NCI-H2029 (cell line): Measurements from ENCODE around the gene MAB21L2.
"Not testable (repeated sequence)": the region's sequence is repeated elsewhere in the genome, so short reads cannot be mapped to it uniquely, and the experiment has no call there.

Experiments
- DNase-seq: peaks from one replicate; lab custom pipeline; 2025; lab: John Stamatoyannopoulos, UW

MAB21L2 gene

DNA sequence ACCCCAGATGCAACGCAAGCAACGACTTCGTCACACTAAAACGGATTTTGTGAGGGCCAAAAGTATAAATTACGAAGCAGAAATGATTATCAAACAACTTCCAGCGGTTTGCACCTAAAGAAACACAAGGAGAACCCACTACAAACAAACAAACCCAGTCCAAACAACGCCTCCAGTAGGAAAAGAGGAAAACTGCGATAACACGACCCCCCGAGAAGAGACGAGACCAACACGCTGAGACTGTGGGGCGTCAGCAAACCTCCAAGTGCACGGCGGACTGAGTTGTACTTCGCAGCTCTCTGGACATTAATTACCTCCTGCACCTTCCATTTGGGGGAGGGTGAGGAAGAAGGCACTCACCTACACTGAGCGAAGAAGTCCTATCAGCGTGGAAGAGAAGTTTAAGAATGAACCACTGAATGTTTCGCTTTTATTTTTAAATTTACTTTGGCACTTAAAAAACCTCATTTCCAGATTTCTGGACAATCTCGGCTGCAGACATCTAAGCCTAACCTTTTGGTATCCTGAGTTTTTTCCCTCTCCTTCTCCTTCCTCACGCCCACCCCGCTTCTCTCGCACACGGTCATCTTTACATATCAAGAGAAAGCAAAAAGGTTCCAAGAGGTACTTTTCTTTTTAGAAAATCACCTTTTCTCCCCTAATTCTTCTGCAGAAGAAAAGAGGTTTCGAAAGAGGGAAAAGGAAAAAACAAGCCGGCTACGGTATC lies at the start of gene MAB21L2:
Gene MAB21L2 (plus strand): TSS at position 6 of the 727 bp plus-strand sequence. CDS start 879 bp downstream, outside the sequence.
- DNase-seq, result no peak

DNA sequence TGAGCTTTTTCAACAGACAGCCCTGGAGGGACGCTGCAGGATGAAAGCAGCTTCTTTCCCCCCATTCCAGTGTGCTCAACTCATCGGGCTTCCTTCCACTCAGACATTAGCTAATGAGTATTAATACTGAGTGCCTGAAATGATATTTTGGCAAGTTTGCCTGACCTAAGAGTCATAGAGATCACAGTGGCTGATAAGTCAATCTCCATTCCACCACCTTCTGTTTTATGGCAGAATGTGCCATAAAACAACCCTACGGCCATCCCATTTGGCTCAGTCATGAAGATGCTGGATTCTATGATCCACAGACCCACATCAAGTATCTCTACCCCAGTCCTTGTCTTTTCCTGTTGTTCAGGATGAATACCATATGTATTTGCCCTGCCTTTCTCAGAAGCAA lies 48.3 kb upstream of the MAB21L2 start:
- no peak for DNase-seq

DNA sequence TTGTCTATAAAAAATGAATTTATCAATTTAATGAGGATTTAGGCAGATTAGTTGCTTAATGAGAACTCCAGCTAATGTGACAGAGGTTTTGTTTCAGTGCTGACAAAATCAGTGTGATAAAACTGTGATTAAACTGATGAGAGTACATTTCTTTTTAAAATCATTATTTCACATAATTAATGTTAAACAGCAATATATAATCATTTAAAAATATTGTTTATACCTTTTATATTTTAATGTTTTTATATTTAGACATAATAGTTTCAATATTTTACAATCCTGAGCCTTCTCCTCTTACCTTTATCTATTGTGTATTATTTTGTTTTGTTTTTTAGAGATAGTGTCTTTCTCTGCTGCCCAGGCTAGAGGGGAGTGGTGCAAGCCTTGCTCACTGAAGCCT lies 47.1 kb upstream of the MAB21L2 start:
- no peak for DNase-seq

DNA sequence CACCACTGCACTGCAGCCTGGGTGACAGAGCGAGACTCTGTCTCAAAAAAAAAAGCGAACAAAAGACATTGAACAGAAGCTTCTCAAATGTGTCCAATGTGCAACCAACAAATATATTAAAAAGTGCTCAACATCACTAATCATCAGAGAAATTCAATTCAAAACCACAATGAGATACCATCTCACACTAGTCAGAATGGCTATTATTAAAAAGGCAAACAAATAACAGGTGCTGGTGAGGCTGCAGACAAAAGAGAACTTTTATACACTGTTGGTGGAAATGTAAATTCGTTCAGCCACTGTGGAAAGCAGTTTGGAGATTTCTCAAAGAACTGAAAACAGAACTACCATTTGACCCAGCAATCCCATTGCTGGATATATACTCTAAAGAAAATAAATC lies 44.0 kb upstream of the MAB21L2 start:
- DNase-seq, result not testable (repeated sequence)

GRCh38 chr4:150540536-150540935 lies 41.4 kb upstream of the MAB21L2 start:
- DNase-seq, result no peak

GRCh38 chr4:150540959-150541360 lies 41.0 kb upstream of the MAB21L2 start:
- DNase-seq, result no peak

DNA sequence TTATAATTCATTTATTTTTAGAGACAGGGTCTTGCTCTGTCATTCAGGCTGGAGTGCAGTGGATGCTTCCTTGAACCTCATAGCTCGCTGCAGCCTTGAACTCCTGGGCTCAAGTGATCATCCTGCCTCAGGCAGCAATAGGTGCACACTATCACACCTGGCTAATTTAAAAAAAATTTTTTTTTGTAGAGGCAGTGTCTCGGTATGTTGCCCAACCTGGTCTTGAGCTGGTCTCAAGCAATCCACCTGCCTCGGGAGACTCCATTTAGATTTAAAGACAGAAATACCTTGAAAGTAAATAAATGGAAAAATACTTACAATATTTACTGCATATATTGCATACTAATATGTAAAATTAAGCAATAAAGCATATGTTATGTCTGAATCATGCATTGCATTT lies 40.3 kb upstream of the MAB21L2 start:
- no peak for DNase-seq

GRCh38 chr4:150543042-150543441 lies 38.9 kb upstream of the MAB21L2 start:
- DNase-seq, result no peak

DNA sequence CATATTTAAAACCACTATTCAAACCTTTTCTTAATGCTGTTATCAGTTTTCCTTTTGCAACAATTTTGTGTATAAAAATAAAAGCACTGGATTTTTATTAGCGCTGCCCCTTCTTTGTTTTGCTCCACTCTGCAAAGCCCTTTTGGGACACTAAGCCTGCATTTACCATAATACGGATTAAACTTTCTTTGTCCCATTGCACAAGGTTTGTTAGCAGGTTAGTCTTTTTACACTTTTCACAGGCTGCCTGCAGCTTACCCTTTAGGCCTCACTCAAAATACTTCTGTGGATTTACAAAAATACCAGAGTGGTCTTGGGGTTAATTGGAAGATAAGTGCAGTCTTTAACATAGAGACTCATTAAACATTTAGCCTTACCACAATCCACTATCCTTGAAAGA lies 35.7 kb upstream of the MAB21L2 start:
- no peak for DNase-seq

DNA sequence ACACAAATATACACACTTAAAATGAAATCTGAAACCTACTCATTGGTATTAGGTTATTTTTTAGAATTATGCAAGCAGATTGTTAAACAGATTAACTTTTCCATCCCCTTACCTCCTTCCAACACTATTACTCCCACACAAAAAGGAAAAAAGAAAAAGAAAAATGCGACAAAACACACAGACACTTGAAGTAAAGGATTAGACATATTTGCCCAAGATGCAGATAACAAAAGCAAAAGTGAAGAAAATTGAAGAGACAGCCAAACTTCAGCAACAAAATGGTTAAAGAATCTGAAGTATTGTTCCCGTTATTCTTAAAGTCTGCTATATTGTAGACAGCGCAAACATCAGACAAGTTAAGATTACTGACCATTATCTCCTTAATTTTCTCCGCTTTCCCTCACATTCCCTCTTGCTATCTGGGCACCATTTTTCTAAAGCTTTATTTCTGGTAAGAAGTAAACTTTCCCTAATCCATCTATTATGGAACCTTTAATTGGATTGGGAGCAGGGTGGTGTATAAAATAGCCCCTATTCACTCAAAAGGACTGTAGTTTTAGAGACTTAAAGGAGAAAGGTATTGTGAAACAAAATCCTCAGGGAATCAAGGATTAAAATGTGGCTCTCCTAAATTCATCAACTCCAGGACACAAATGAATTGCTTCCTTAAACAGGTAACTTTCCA lies 34.7 kb upstream of the MAB21L2 start:
- DNase-seq, result no peak

DNA sequence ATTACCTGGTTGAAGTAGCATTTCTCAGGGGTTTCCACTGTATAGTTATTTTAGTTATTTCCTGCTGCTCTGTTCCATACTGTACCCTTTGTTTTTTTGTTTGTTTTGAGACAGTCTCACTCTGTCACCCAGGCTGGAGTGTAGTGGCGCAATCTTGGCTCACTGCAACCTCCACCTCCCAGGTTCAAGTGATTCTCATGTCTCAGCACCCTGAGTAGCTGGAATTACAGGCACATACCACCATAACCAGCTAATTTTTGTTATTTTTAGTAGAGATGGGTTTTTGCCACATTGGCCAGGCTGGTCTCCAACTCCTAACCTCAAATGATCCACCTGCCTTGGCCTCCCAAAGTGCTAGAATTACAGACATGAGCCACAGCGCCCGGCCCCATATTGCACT lies 24.1 kb upstream of the MAB21L2 start:
- DNase-seq, result not testable (repeated sequence)

DNA sequence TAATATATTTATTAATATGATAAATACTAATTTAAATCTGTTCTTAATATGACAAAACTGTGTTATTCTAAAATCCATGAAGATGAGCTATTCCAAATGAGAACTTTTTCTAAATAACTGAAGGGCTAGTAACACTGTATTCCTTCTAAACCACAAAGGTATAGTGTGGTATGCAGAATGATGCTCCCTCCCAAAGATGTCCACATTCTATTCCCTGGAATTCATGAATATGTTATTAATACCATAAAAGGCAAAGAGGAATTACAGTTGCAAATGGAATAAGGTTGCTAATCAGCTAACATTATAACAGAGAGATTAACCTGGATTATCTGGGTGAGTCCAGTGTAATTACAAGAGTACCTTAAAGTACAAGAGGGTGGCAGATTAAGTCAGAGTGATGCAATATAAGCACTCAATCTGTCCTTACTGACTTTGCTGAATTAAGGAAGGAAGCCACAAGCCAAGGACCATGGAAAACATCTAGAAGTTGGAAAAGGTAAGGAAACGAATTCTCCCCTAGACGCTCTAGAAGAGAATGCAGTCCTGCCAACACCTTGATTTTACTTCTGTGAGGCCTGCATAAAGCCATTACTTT lies 20.7 kb upstream of the MAB21L2 start:
- DNase-seq, result no peak

DNA sequence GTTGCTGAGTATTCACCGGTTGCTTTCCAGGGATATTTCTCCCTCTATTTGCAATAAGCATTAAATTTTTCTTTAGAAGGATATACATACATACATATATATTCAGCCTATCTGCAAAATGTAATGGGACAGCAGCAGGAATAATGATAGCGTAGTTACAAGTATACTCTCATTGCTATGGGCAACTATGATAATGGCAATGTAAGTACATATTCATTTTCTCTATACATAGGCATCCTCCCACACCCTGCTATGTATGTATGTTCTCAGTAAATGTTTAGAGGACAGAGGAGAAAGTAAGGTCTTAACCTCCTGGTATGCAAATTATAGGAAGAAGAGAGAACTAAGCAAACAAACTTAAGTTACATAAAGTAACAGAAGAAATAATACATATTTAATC lies 19.7 kb upstream of the MAB21L2 start:
- DNase-seq, result no peak

DNA sequence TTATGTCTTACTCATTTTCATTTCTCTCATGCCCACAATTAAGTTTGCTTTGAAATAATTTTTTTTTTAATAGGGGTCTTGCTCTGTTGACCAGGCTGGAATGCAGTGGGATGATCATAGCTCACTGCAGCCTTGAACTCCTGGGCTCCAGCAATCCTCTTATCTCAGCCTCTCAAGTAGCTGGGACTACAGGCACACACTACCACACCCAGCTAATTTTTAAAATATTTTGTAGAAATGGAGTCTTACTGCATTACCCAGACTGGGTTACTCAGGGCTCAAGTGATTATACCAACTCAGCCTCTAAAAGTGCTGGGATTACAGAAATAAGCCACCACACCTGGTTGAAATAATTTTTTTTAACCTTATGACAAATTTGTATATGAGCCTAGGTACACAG lies 19.2 kb upstream of the MAB21L2 start:
- DNase-seq, result no peak

GRCh38 chr4:150564967-150565366 lies 17.0 kb upstream of the MAB21L2 start:
- not testable (repeated sequence) for DNase-seq

DNA sequence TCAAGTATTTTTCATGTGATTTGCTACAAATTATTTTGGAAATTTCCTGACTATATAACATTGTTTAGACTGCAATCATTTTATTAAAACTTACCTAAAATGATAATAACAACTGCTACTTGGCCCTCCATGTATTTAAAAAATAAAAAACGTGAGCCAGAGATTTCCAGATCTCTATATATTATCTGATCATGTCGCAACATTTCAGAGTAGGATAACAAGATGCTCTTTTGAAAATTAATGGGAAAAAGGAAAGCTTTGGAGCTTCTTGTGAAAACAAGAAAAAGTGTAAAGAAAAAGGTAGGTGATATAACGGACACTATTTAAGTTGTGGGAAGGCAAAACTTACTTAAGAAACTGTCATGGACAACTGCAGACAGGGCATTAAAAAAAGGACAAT lies 14.9 kb upstream of the MAB21L2 start:
- no peak for DNase-seq

DNA sequence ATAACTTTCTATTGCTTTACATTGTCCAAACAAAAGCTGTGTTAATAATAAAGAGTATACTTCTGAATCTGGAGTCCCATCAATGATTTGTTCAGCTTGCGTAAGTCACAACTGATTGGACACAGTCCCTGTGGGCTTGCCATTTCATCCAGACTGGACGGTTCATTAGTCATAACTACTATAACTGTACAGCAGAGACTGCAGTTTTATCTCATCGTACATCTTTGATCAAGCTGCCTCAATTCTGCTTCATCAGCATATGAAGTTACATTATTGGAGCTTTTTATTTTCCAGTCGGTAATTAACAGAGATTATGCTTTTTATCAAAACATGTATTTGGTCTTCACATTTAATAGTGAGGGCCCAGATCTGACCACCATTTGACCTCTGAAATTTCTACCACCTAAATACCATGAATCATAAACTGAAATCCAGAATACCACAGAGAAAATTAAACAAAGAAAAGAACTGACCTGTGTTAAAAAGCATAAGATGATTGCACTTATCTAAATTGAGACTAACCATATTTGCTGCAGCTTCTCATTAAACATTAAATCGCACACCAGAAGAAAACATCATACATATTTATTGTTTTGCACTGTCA lies 12.5 kb upstream of the MAB21L2 start:
- DNase-seq, result no peak

DNA sequence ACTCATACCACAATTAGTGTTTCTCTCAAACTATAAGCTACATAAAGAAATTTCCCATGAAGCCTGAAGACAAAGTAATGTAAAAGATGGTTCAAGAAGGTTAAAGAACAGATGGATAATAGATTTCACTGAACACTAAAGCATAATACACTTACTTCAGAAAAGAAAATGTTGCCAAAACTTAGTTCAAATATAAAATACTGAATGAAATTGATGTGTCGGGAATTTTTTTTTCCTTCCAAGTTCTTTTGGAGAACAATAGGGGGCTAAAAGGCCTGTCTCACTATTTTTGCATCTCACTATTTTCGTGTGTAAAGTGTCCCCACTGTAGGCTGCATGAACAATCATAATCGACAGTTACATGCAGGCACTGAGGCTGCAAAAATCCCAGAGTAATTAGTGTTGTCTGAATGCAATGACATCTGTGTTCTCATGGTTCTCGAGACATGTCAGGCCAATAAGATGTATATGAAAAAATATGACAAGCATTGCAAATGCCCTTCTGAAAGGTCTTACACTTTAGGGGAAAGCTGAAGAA lies 11.9 kb upstream of the MAB21L2 start:
- no peak for DNase-seq

- no peak for DNase-seq
Observed at GRCh38 chr4:150570862-150571261, 11.1 kb upstream of the MAB21L2 start.

GRCh38 chr4:150572704-150573504 lies 9.0 kb upstream of the MAB21L2 start:
- no peak for DNase-seq

DNA sequence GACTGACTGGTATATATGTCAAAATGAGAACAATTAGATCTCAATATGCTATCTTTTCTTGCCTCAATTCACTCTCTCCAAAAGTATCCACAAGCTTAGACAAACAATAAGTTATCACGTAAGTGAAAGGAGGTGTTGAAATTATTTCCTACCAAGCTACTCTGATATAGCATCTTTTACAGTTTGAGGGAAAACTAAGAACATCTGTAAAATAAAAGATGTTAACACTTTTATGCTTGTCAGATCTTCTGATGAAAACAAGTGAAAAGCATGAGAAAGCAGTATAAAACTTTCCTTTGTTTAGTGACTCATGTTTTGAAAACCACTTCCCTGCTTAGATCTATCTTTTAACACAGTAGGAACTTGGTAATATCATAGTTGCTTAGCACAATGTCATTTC lies 8.4 kb upstream of the MAB21L2 start:
- no peak for DNase-seq

DNA sequence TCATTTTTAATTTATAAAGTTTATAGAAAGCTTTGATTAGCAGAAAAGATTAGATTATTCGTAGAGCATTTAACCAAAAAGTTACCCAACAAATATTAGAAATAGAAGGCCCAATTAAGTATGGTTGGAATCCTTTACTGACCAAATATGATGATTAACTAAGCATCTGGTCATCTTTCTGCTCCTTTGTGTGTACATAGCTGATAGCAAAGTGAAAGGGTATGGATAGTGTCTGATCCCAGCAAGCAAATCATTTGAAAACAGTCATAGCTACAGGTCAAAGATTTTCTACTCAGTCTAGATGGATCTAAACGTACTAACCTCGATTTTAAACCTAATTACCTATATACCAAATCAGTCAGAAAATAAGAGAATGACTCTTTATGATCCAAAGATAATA lies 7.3 kb upstream of the MAB21L2 start:
- no peak for DNase-seq
